Smooth muscle cell of the brain vasculature (primary cell): ENCODE measurements around the gene ELMO1.

Experiments
- DNase-seq: peaks from one replicate; pipeline ENCODE4 v3.0.0-alpha.2; 2012; ENCODE audit warnings: low read depth, low spot score

ELMO1 gene

DNA sequence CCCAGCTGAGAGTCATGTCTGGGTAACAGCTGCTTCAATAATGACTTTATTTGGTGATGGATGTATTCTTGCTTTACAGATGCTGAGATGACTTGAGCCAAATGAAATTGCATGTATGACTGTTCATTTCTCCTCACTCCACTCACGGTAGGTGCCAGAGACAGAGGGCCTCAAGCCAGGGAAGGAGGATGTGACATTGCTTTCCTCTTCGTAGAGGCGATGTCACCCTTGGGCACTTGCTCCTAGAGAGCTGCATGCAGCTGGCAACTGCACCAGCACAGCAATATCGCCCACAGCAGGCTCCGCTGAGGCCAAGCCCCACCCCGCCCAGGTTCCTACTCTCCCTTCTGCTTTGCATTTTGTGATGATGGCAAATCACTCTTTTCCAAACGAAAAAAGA is 607.8 kb downstream of the ELMO1 start:
- DNase-seq = no peak

DNA sequence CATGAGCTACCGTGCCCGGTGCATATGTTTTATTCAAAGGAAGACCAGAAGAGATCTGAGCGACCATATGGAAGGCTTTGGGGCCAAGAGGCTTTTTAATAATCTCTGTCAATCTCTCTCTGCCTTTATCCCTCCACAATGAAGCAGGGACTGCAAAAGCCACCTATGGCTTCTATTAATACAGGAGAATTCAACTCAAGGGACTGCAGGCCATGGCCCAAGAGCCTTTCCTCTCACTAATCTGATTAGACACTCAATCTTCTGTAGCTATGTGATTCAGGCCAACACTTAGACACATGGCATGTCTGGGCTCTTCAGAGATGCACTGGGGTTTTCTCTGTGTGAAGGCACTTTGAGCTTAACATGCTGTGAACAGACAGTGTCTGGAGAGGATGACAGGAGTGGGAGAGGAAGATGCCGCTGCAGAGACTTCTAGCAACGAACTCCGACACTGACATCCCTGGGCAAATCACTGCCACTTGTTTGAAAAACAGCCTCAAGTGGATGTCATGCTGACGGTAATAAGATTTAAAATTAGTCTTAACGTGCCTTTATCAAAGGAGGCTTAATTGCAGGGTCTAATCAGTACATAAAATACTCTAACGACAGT is 609.9 kb downstream of the ELMO1 start:
- no peak for DNase-seq

DNA sequence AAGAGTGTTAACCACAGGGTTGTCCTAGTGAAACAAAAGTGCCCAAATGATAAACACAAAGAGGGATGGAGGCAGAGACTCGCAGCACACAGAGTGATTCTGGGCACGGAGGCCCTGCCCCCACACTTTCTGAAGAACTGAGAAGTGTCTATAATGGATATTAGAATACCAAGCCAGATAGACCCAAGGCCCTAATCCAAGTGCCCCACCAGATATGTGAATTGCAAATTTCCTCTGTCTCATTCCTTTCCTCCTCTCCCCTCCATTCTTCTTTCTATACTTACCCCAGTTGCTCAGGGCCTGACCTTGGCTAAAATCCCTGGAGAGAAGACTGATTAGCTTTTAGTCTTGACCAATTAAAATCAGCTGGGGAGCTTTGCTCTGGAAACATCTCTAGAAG is 617.6 kb downstream of the ELMO1 start:
- DNase-seq = no peak

DNA sequence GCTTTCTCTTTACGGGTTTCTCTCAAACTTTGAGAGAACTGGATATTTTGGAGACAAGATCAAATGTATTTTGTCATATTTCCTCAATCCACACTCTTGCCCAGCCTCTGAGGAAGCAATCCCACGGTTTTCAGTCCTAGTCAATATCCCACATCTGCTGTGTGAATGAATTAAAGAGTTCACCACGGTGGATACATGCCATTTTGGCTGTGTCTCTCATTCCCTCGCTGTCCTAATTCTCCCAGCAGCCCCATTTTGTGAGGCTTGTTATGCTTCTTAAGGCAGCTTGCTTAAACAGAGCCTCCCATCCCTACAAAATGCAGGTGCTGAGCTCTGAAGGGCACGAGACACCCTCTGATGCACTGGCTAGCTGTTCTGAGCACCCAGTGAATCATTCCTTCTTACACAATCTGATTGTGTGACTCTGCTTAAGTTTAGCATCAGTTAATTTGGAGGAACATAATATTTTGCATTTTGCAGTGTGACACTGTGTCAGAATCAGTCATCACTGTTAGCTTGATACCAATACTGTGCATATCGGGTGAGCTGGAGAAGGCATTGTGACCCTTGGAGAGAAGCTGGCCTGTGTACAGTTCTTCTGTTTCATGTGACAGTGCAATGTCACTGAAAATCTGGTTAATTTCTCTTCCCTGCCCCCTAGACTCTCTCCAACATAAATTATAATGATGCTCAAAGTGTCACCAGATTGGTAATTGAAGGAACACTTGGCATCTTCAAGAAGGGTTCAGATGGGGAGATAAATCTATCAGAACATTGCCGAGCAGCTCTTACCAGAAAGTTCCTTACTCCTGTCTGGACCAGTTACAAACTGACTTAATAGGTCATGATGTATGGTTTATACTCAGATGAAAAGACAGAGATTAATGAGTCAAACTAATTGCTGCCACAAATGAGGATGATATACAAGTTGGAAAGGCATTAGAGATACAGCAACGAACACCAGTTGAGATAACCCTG is 620.6 kb downstream of the ELMO1 start:
- DNase-seq = no peak

DNA sequence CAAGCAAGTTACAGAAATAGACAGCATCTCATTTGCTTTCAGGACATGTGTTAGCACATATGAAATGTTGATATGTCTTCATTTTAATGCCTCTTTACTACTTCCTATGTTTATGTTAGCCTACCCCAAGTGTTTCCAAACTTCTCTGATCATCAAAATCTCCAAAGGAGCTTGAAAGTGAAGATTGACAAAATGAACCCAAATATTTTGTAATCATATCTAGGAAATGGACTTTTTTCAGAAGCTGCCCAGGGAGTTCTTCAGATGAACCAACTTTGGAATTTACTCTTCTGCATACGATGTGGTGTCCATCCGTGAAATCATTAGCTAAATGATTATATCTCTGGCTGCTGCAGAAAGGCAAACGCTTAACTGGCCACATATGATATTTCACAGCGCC is 623.2 kb downstream of the ELMO1 start:
- DNase-seq = no peak

DNA sequence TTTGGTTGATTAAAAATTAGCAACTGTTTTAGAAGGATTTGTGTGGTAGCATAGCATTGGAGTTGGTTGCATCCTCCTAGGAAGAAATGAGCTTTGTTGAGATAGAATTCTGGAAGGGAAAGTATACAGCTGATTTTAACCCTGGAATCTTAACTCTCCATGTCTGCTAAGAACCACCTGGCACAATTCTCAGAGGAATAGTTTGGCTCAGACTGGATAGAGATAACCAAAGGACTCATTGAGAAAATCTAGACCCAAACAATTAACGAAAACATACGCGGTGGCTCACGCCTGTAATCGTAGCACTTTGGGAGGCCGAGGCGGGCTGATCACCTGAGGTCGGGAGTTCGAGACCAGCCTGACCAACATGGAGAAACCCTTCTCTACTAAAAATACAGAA is 625.3 kb downstream of the ELMO1 start:
- DNase-seq = no peak

DNA sequence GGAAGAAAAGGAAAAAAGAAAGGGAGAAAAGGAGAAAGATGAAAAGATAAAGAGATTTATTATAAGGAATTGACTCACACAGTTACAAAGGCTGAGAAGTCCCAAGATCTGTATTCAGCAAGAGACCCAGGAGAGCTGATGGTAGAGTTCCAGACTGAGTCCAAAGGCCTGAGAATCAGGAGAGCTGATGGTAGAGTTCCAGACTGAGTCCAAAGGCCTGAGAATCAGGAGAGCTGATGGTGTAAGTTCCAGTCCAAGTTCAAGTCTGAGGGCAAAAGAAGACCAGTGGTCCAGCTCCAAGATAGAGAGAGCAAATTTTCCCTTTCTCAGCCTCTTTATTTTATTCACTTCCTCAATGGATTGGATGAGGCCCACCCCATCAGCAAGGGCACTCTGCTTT is 627.0 kb downstream of the ELMO1 start:
- no peak for DNase-seq

DNA sequence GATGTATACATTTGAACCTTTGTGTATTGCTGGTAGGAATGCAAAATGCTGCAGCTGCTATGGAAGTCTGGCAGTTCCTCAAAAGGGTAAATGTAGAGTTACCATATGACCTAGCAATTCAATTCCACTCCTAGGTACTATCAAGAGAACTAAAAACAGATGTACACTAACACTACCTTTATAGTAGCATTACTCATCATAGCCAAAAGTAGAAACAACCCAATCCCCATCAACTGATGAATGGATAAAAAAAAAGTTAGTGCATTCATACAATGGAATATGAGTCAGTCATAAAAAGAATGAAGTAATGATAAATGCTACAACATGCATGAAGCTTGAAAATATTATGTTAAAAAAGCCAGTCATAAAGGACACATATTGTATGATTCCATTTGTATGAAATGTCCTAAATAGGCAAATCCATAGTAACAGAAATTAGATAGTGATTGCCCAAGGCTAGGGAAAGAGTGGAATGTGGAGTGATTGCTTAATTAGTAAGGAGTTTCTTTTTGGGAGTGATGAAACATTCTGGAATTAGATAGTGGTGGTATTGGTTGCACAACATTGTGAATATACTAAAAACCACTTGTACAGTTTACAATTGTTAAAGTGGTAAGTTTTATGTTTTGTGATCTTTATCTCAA is 628.0 kb downstream of the ELMO1 start:
- DNase-seq = no peak

DNA sequence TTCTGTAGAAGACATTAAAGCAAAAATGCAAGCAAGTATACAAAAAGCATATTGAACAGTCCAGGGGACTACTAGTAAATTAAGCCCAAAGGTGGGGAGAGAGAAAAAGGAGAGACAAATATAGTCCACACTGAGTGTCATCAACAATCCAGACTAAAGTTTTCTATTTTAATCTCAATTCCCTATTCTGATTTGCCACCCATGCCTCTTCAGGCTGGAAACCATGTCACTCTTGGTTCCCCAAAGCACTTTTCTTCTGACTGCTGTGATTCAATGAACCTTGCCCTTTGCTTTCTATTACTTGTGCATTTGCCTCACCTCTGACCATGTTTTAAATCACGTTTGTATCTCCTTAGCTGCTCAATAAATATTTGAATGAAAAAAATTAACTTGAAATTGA is 629.0 kb downstream of the ELMO1 start:
- DNase-seq = no peak

DNA sequence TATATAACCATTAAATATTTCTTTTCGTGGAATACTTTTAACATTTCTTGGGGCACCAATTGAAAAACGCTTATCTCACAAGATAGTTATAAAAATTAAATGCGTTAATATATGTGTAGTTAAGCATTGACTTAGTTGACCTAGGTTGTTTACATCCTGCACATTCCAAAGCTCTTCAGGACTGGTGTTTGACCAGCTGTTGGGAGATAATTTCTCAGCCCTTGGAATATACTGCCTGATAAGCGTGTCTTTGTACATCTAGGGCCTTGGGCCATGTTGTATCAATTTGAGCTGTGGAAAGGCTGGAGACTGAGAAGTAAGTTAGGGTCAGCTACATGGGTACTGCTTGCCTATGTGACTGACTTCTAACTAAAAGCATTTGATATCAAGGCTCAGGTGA is 634.4 kb downstream of the ELMO1 start:
- DNase-seq = no peak

DNA sequence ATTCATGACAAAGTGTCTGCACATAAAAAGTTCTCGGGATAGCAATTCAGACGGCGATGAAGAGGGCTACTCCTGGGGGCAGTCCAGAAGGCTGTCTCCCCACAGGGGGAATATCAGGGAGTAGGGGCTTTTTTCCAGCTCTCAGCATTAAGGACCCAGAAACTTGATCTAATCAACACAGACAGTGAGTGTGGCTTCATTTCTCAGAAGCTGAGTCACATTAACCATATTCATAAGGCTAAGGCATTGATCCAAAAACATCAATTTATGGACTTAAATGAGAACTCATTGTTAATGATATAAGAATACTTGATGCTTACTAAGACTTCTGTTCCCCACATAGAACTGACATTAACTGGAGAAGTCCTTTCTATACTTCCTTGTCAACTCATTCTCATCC is 636.9 kb downstream of the ELMO1 start:
- no peak for DNase-seq

DNA sequence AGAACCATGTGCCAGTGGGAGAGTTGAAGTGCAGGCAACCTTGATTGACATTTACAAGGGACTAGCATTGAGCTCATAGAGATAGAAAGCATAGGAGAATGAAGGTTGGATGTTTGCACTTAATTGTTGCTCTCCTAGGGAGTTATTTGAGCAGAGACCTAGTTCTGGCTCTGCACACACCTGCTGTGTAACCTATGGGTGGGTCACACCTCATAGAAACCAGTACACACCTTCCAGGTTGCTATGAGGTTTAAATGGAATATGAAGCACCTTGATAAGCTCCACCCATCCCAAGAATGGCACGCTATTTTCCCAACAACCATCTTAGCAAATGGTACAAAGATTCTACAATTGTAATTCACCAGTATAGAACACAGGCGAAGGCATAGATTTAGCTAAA is 638.2 kb downstream of the ELMO1 start:
- no peak for DNase-seq

DNA sequence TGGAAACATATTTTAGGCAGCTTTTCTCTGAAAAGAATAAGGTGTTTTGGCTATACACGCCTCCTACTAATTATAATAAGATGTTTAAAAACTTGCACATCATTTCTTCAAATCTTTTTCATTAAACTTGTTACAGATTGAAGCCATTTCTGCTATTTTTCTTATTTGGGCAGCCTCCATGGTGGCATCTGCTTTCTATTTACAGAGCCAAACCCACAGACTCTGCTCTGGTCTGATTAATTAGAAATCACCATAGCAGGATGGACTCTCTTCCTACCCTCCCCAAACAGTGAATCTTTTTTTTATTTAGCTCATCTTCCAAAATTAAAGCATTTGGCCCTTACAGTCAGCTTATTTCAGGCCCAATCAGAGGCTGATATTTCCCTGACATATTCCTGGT is 638.6 kb downstream of the ELMO1 start:
- DNase-seq = no peak

DNA sequence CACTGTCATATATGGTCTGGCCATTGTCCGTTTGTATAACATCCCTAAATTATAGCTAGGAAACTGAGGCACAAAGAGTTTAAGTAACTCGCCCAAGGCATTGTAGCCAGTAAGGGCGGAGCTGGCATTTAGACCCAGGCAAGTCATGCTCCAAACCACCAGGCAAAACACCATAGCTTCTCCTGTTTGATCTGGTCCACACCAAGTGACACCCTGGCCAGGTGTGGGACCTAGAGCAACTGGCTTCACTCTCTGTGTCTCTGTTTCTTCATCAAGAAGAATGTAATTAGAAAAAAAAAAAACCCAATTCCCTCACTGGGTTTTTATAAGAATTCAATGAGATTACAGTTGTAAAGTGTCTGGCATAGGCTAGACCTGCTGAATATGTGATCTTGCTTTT is 639.2 kb downstream of the ELMO1 start:
- DNase-seq = no peak

DNA sequence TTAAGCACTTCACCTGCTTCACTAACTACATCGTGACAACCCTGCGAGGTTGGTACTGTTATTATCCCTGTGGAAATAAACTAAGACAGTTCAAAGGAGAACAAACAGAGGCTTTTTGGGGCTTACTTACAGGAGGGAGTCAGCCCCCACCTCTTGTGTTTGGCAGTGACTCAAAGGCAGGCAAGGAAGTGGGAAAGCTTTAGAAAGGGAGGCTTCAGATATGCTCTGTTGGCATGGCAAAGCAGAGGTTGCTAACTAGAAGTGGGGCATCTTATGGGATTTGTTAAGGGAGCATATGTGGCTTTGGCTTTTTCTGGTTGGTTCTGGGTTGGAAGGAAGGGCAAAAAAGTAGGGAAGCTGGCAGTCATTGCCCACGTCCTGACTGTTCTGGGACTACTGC is 639.6 kb downstream of the ELMO1 start:
- no peak for DNase-seq

DNA sequence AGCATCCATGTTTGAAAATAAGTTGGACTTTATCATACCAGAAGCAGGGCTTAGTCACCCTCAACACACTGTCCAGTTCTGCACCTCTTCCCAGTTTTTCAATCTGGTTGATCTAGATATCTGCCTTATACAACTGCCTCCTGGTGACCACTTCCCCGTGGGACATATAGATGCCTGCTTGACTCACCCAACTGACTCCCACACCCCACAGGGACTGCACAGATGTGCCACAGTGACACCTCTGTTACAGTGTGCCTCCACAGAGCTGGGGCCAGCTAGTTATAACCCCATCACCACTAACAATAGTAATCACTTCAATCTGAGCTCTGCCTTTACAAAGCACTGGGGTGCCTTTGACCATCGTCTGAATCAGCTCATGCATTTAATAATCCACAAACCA is 641.8 kb downstream of the ELMO1 start:
- DNase-seq = no peak
